ENCODE data around the gene SLC30A7. TPM values are rescaled to one million over a fixed set of nuclear protein-coding genes. Genes with fewer than 3 reads are reported as not detected.
A peak's percentile ranks its signal among the peaks of the same experiment; 100 is the strongest.

Gene SLC30A7
- total and polyA plus RNA-seq, 2 of the 13 experiments (the other 11 are each of a cell fraction or from before 2014, with no cell fraction given): 8.3 to 40.8 TPM

GRCh38 chr1:101003012-101003650, 107.2 kb downstream of the SLC30A7 start:
- Histone ChIP-seq H4K20me1 (ENCODE audit: insufficient read depth, low read length) (peaks cover 6% of the 10 kb centered on the region; the same call in 1 of the 2 replicates), H3K27ac (ENCODE audit: extremely low read length, insufficient read depth, low read length) (no peak overlapping the region), H3K9ac (ENCODE audit: insufficient read depth, low read depth, low read length) (no peak overlapping the region), H3K36me3 (replicated peaks in 1 of 2; ENCODE audit: control insufficient read depth in 1 of 2, insufficient read depth in 2 of 2, low read length in 2 of 2) (peaks cover 0 to 11% of the 10 kb centered on the region in 2 experiments; a peak in 2 of 5 replicates), H3K79me2 (ENCODE audit: insufficient read depth, low read length) (no peaks in the 10 kb centered on the region), H3K4me1 (ENCODE audit: insufficient read depth, low read length) (peaks cover 50% of the 10 kb centered on the region), H3K27me3 (ENCODE audit: control insufficient read depth in 1 of 2, insufficient read depth in 2 of 2, low read length in 2 of 2) (no peaks in the 10 kb centered on the region), H3K4me2 (ENCODE audit: low read depth, low read length) (no peak overlapping the region), H3K4me3 (replicated peaks in 1 of 3; ENCODE audit: insufficient read depth in 1 of 3, low read depth in 2 of 3, low read length in 3 of 3) (no peak overlapping the region), H3K9me3 (ENCODE audit: low read length) (no peaks in the 10 kb centered on the region), H2AFZ (ENCODE audit: low read length) (no peak overlapping the region)
- in situ Hi-C loops (cut with HindIII; ENCODE audit: extremely low pct_ligation_motif_present, low pct_unique_long_range_greater_than_20kb) (no loop called here), intact Hi-C loops (cut with micrococcal nuclease; ENCODE audit: unreplicated experiment) (loop anchor here (10.0 kb wide), 1 partner anchor 132 kb away; no protein-coding TSS in a partner anchor)
- no peak for FAIRE-seq
- no peak for TF ChIP-seq ZBTB38 (CRISPR knock-in tag; IDR thresholded peaks at IDR 0.05)
- no peak for TF ChIP-seq ZNF20 (CRISPR knock-in tag; IDR thresholded peaks at IDR 0.05)
- no peak for TF ChIP-seq ZSCAN20 (CRISPR knock-in tag; IDR thresholded peaks at IDR 0.05; ENCODE audit: borderline replicate concordance)
- no peak for TF ChIP-seq ZNF569 (CRISPR knock-in tag; IDR thresholded peaks at IDR 0.05; ENCODE audit: borderline replicate concordance)
- TF ChIP-seq ZNF256 (CRISPR knock-in tag; conservative IDR thresholded peaks at IDR 0.05): no peak
- TF ChIP-seq RBFOX2 (IDR thresholded peaks at IDR 0.05; ENCODE audit: low read depth, low read length): no peak
- no peak for TF ChIP-seq MTA1 (CRISPR knock-in tag; IDR thresholded peaks at IDR 0.05; ENCODE audit: borderline replicate concordance)
- TF ChIP-seq POGZ (CRISPR knock-in tag; IDR thresholded peaks at IDR 0.05): no peak
- no peak for TF ChIP-seq HOXD1 (CRISPR knock-in tag; IDR thresholded peaks at IDR 0.05)
- no peak for TF ChIP-seq ZMAT5 (CRISPR knock-in tag; IDR thresholded peaks at IDR 0.05; ENCODE audit: borderline replicate concordance, low read depth)
- no peak for TF ChIP-seq ELK4 (CRISPR knock-in tag; IDR thresholded peaks at IDR 0.05; ENCODE audit: borderline replicate concordance)
- TF ChIP-seq NFE2L1 (CRISPR knock-in tag; IDR thresholded peaks at IDR 0.05; ENCODE audit: borderline replicate concordance): no peak
- no peak for TF ChIP-seq PTBP1 (IDR thresholded peaks at IDR 0.05; ENCODE audit: low read depth, low read length, poor library complexity, severe bottlenecking)
- TF ChIP-seq RARA (CRISPR knock-in tag; IDR thresholded peaks at IDR 0.05): no peak
- TF ChIP-seq ZSCAN12 (CRISPR knock-in tag; IDR thresholded peaks at IDR 0.05): no peak
- TF ChIP-seq MNT (IDR thresholded peaks at IDR 0.05): no peak
- TF ChIP-seq BRF2 (CRISPR knock-in tag; IDR thresholded peaks at IDR 0.05): no peak
- no peak for TF ChIP-seq PATZ1 (CRISPR knock-in tag; IDR thresholded peaks at IDR 0.05)
- CTCF ChIA-PET (ENCODE audit: low intra/inter-chr PET ratio, low total read pairs): no interaction called here
- BruUV-seq (replicated peaks): no TSS peak
- WGBS (ENCODE audit: low lambda C conversion rate): 100% methylated on average over 1 of the region's 1 CpG
- no peak for ATAC-seq
- POLR2A ChIA-PET: no interaction called here
- peak; percentile 20 for DNase-seq (ENCODE audit: low spot score)
